Measurements from ENCODE around the gene XXYLT1. TPM values are rescaled to one million over a fixed set of nuclear protein-coding genes. Genes with fewer than 3 reads are reported as not detected.

The XXYLT1 gene
- total RNA-seq, 1 experiment from 2014 or later = 16.9 TPM

DNA sequence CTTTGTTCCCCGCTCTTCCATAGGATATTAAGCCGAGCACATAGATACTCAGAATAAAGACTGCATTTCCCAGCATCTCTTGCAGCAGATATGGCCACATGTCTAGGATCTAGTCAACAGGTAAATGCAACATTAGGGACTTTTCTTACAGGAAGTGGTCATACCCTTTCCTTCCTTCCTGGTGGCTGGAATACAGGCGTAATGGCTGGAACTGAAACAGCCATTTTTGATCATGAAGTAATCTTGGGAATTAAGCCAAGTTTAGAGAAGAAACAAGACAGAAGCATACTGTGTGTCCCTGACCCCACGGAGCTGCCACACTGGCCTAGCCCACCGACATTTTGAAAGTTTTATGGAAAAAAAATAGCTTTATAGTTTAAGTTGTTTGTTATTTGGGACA, 234.0 kb downstream of the XXYLT1 start:
- no peak for DNase-seq (ENCODE audit: low read depth, low spot score)
- in situ Hi-C loops (cut with HindIII; ENCODE audit: low pct_unique_long_range_greater_than_20kb, low sequenced_read_pairs) = no loop called here

DNA sequence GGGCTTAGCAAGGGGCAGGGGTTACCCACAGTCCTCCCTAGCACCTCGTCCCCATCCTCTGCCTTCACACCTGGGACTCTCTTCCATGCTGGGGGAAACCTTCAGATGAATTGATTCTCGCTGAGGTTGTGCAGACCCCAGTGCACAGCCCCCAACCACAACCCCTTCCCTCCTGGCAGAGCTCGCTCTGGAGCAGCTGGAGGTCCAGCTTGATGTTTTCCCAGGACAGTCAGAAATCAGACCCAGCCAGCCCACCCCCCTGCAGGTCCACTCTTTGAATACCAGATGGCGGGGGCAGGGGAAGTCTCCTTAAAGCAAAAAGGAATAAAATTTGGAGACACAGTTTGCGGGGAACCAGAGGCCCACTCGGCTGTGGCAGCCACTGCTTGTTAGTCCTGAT, 234.4 kb downstream of the XXYLT1 start:
- DNase-seq (ENCODE audit: low read depth, low spot score) = no peak
- in situ Hi-C loops (cut with HindIII; ENCODE audit: low pct_unique_long_range_greater_than_20kb, low sequenced_read_pairs) = no loop called here

DNA sequence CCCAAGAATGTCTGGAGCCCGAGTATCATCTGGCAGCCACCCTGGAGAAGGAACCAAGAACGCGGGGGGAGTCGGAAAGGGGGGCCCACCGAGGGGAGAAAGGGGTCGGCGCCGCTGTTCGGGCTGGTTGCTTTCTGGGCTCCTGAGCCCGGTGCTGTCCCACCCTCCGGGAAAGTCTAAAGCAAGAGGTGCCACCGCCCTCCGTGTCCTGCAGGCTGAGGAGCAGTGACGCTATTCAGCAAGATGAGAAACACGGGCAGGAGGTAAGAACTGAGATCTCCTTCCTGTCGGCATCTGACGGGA, 234.8 kb downstream of the XXYLT1 start:
- in situ Hi-C loops (cut with HindIII; ENCODE audit: low pct_unique_long_range_greater_than_20kb, low sequenced_read_pairs) = no loop called here

DNA sequence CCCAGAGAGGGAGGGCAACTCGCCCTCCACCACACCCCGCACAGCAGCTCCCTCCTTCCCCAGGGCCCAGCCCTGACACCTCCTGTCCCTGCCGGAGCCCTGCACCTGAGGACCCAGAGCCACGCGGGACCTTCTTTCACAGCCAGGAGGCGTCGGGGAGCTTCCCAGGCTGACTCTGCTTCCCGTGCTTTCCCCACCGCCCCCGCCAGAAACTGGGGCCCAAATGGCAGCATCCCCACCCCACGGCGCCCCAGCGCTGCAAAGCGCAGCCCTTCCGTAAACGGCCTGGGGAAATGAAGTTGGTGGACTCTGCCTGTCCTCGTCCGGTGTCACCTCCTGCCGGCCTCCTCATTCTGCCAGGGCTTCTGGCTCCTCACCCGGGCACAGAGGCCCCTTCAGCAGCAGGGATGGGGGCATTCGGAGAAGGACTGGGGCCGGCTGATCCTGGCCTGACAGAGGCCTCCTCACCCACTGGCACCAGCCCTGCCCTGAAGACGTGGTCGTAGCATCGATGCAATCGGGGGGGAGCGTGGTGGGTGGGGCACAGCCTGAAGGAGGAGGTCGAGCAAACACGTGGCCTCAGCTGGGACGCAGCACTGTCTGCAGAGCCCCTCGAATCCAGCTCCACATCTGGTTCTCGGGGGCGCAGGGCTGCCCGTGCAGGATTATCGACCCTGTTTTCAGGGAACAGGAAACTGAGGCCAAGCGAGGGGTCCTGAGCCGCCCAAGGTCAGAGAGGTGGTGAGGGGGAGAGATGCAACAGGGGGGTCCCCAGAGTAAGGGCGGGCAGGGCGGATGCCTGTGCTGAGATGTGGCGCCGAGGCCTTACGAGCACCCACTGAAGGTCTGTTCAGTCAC, 235.4 kb downstream of the XXYLT1 start:
- no peak for DNase-seq (ENCODE audit: low read depth, low spot score)
- in situ Hi-C loops (cut with HindIII; ENCODE audit: low pct_unique_long_range_greater_than_20kb, low sequenced_read_pairs) = no loop called here

More for the DNA sequence above, 234.8 kb downstream of the XXYLT1 start:
- DNase-seq (ENCODE audit: low read depth, low spot score) = no peak

DNA sequence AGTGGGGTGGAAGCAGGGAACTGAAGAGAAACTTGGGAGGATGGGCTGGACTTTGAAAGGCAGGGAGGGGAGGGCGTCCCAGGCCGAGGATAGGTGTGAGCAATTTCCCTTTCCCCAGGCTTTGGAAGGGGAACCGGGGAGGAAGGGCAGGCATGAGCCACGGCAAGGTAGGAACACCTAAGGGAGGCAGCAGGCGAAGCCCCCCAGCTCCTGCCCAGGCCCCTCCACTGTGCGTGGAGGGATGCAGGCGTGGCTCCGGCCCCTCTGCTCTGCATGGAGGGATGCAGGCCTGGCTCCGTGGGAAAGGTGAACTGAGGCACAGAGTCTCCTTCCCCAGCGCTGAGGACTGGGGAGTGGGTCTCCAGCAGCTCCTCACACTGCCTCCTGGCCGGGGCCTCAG, 236.4 kb downstream of the XXYLT1 start:
- DNase-seq (ENCODE audit: low read depth, low spot score) = no peak
- in situ Hi-C loops (cut with HindIII; ENCODE audit: low pct_unique_long_range_greater_than_20kb, low sequenced_read_pairs) = no loop called here

DNA sequence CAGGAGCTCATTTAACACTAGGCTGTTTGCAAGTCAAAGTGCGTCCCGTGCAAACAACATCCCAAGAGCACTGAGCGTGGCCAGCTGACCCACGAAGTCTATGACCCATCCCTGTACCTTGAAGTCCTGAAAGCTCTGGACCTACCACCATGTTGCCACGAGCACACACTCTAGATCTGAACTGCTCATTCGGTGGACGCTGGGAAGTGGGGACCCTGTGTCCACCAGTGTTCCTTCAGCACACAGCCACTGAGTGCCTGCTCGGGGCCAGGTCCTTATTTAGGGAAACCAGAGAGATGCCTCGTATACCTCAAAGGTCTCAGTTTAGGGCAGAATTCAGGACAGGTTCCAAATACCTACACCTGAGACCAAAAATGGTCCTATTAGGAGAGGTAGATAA, 236.9 kb downstream of the XXYLT1 start:
- DNase-seq (ENCODE audit: low read depth, low spot score) = no peak
- in situ Hi-C loops (cut with HindIII; ENCODE audit: low pct_unique_long_range_greater_than_20kb, low sequenced_read_pairs) = no loop called here

DNA sequence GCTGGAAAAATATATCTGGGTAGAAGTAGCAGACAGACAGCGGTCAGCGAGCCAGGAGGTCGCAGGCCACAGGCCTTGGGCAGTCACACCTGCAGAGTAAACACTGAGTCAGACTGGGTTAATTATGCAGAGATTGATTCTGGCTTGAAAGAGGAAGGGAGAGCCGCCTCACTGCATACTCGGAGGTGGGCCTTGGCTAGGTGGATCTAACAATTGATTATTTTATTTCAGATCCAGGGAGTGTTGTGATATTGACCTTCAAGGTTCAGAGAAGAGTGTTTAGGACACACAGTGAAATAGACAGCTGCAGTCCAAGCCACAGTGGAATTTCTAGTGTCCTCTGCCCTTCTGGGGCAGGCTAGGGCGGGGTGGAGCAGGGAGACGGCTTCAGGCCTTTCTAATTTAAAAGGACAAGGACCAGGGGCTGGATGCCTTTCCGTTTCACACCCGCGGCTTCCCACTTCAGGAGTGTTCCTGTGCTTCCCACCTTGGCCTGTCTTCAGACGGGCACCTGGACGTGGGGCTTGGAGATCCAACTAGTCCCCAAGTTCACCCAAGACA, 237.3 kb downstream of the XXYLT1 start:
- DNase-seq (ENCODE audit: low read depth, low spot score) = no peak
- in situ Hi-C loops (cut with HindIII; ENCODE audit: low pct_unique_long_range_greater_than_20kb, low sequenced_read_pairs) = no loop called here

DNA sequence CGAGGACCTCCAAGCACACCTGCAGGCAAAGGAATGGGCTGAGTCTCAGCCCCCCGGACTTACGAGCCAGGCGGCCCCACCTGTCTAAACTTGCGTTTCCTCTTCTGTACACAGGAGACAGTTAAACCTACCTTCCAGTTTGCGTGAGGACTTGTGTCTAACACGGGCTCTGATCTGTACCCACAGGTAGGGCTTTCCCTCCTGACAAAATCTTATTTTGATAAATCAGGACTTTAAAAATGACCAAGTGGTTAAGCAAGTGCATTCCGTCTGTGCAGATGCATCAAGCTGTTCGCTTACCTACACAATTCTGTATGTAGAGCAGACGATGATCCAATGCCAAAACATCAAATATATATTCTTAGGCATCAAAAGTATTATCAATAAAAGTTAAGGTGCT, 238.0 kb downstream of the XXYLT1 start:
- in situ Hi-C loops (cut with HindIII; ENCODE audit: low pct_unique_long_range_greater_than_20kb, low sequenced_read_pairs) = no loop called here

DNA sequence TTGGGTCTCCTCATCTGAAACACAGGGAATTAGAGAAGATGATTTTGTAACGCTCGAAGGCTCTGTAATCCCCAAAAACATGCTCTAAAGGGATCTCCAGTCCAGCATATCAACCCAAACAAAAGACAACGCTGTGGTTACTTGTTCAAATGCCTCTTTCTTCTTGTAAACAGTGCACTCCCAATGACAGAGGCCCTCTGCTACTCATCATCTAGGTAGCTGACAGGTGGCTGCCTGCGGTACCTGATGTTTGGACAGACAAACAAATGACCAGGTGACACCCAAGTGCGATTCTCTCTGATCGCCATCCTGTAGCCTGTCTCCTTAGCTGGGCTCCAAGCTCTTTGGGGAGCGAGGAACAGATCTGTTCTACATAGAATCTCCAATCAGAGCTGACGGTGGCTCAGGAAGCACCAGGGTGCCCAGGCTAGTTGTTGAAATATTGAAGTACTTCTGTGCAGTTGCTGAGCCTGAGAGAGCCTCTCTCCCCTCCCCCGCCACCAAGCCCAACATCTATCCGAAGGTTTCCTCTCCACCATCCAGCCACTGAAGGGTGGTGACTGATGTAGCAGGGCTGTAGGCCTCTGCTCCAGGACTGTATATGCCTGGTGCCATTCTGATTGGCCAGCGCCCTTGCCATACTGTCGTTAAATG, 238.7 kb downstream of the XXYLT1 start:
- in situ Hi-C loops (cut with HindIII; ENCODE audit: low pct_unique_long_range_greater_than_20kb, low sequenced_read_pairs) = no loop called here
- no peak for DNase-seq (ENCODE audit: low read depth, low spot score)

More for the DNA sequence above, 238.0 kb downstream of the XXYLT1 start:
- DNase-seq (ENCODE audit: low read depth, low spot score) = no peak

DNA sequence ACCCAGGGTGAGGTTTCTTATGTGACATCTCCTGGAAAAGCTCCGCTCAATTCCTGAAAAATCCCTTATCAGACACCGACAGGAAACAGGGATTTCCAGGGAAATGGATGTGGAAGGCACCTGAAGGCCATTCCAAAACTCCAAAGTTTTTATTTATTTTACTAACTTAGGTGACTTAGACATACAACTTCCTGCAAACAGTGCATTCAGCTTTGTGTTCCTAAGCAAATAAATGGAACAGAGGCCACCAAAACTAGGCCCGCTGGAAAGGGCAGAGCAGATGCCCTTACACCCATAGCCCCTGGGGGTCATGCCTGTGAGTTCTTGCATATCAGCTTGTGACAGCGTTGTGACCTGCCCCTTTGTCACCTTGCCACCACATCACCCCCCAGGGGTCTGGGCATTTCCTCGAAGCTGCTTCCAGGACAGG, 239.4 kb downstream of the XXYLT1 start:
- in situ Hi-C loops (cut with HindIII; ENCODE audit: low pct_unique_long_range_greater_than_20kb, low sequenced_read_pairs) = no loop called here
- DNase-seq (ENCODE audit: low read depth, low spot score) = no peak

DNA sequence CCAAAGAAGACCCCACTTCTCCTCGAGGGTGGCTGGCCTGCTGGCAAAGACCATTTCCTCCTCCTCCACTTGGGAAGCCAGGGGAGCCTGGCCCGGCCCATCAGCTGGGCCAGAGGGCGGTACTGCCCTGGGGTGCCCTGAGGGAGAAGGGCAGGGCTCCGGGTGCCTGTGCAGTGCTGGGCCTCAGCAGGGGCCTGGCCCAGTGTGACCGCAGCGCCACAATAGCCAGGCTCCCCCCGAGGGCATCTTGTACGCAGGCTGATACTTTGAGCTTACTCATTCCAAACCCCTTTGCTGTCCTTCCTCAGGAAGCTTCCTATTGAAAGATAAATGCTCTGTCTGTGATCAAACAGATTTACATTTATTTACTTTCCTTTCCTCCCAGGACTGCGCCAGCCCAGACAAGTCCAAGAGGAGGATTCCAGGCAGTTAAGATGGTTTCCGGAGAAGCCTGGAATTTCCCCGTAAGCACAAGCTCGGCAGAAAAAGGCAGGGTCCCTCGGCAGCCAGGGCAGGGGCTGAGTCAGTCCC, 240.1 kb downstream of the XXYLT1 start:
- no peak for DNase-seq (ENCODE audit: low read depth, low spot score)
- in situ Hi-C loops (cut with HindIII; ENCODE audit: low pct_unique_long_range_greater_than_20kb, low sequenced_read_pairs) = no loop called here

DNA sequence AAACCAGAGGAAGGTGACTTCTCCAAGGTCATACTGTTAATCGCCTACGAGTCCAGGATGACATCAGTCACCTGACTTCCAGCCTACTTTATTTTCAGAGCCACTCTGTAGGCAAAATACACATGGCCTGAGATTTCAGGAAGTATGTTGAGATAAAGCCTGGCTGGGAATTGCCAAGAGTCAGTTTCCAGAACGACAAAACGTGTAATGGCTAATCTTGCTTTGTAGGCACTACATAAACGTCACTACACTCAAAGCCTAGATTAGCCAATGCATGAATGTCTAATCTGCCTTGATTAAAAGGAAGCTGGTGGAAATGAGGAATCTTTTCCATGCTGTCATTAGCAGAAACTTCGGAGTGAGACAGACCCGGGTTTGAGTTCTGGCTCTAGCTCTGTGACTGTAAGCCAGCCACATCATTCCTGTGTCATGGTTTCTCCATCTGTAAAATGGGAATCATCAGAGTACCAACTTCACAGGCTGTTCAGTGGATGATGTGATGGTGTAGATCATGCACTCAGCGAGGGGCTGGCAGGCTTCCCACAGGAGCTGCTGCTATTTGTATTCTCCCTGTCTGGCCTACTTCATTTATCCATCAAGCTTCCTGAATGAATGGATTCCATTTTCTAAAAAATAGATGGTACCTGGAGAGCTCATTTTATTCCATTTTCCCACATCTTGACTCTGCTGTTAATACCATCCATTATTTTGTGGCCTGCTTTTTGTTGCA, 241.9 kb downstream of the XXYLT1 start:
- in situ Hi-C loops (cut with HindIII; ENCODE audit: low pct_unique_long_range_greater_than_20kb, low sequenced_read_pairs) = no loop called here
- DNase-seq (ENCODE audit: low read depth, low spot score) = no peak

DNA sequence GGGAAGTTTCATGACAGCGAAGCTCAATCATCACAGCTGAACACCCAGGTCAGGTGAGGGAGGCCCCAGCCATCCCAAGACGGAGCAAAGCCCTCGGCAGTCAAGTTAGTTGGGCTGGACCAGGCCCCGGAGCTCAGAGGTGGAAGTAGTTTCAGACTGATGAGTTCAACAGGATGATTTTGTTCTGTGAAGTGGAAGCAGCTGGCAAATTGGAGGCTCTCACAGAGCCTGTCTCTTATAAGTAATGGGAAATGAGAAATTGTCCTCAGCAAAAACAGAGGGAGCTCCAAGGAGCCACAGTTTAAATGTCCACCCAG, 245.1 kb downstream of the XXYLT1 start:
- in situ Hi-C loops (cut with HindIII; ENCODE audit: low pct_unique_long_range_greater_than_20kb, low sequenced_read_pairs) = no loop called here
- DNase-seq (ENCODE audit: low read depth, low spot score) = no peak

DNA sequence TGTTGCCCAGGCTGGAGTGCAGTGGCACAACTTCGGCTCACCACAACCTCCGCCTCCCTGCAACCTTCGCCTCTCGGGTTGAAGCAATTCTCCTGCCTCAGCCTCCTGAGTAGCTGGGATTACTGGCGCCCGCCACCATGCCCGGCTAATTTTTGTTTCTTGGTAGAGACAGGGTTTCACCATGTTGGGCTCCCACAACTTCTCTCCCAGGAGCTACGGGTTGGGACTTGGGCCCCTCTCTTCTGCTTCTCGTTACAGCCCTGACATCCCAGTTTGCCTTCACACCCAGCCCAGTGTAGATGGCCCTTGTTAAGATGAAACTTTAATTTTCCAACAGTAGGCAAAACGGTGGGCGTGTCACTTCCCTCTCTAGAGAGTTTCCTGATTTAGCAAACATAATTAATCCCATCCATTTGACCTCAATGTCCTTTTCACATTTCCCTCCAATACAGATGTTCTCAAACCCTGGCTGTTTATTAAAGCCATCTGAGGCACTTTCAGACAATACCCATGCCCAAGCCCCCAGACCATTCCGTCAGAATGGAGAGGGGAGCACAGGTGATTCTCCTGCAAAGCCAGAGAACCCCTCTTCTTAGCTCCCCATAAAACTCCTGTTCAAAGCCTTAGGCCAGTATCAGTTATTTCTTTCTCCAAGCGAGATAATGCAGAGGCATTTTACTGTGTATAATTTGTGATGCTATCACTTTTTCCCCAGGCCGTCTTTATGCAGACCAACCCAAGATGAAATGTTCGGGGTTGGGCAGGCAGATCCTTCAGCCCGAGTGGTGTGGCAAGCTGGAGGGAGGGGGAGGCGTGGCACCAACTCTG, 245.7 kb downstream of the XXYLT1 start:
- DNase-seq (ENCODE audit: low read depth, low spot score) = no peak
- in situ Hi-C loops (cut with HindIII; ENCODE audit: low pct_unique_long_range_greater_than_20kb, low sequenced_read_pairs) = no loop called here

DNA sequence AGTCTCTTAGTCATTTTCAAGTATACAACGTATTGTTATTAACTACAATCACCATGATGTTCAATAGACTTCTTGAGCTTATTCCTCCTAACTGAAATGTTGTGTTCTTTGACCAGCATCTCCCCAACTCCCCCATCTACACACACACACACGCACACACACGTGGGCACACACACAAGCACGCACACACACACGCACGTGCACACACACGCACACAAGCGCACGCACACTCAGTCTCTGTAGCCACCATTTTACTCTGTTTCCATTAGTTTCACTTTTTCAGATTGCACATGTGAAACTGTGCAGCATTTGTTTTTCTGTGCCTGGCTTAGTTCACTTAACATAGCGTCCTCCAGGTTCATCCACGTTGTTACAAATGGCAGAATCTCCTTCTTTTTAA, 247.0 kb downstream of the XXYLT1 start:
- no peak for DNase-seq (ENCODE audit: low read depth, low spot score)
- in situ Hi-C loops (cut with HindIII; ENCODE audit: low pct_unique_long_range_greater_than_20kb, low sequenced_read_pairs) = no loop called here

DNA sequence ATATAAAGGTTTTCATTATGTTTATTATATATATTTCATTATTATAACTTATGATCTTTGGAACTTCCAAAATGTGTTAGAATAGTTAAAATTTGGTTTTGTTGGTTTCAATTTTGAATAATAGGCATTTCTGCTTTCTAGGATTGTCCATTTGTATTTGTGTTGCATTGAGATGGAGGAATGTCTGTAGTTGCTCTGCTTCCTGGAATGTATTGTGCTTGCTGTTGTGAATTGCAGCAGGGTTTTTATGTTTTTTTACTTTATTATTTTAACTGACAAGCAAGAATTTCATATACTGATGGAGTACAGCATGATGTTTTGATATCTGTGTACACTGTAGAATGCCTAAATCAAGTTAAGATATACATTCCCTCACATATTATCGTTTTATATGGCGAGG, 247.4 kb downstream of the XXYLT1 start:
- DNase-seq (ENCODE audit: low read depth, low spot score) = peak; percentile 4
- in situ Hi-C loops (cut with HindIII; ENCODE audit: low pct_unique_long_range_greater_than_20kb, low sequenced_read_pairs) = no loop called here

DNA sequence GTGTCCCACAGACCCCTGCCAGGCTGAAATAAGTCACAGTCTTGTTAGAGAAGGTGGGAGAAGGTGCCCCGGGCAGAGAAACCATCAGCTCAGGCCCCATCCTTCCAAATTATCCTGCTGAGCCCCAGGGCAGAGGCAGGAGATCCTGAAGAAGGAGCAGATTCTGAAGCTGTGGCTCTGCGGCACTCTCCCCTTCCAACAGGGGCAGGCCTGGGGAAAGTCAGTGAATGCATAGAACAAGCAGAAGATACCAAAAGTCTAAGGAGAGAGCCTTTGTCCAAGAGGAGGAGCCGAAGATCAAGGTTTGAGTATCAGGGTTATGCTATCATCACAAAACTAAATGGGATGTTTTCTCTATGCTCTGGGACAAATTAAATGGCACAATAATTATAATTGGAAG, 249.3 kb downstream of the XXYLT1 start:
- in situ Hi-C loops (cut with HindIII; ENCODE audit: low pct_unique_long_range_greater_than_20kb, low sequenced_read_pairs) = no loop called here
- no peak for DNase-seq (ENCODE audit: low read depth, low spot score)

DNA sequence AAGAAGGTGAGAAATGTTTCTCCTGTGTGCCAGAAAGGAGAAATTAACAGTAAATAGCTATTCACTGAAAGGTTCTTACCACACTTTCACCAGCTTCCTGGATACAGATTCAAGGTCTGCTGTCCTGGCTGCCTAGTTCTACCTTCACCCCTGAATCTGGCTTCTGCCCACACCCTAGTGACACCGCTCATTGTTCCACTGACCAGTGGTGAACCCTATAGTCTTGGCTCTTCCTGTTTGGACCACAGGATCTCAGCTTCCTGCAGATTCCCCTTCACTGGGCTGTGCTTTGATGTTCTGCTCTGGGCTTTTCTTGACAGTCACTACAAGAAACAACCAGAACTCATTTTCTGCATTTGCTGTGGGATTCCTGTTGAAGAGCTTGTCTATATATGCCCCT, 250.0 kb downstream of the XXYLT1 start:
- DNase-seq (ENCODE audit: low read depth, low spot score) = no peak
- in situ Hi-C loops (cut with HindIII; ENCODE audit: low pct_unique_long_range_greater_than_20kb, low sequenced_read_pairs) = no loop called here
